Lung (tissue), 12 donors: ENCODE results near the gene HIRA. TPM values are rescaled to one million over a fixed set of nuclear protein-coding genes. Genes with fewer than 3 reads are reported as not detected.

Experiments
- ATAC-seq: fragments of 200-7000 bp; cut with Tn5 transposase; one replicate; pipeline ENCODE4 v1.9.1; 2020; ENCODE audit warnings: moderate number of reproducible peaks; ENCODE audit not compliant: insufficient read depth, low FRiP score
- DNase-seq, 3 donors: peaks; one replicate each; pipeline ENCODE4 v3.0.0-alpha.2; 2013 to 2017
- H3K27ac ChIP-seq, 2 donors: one replicate each; pipeline ENCODE4 v1.5.1; 2013; ENCODE audit warnings: mild to moderate bottlenecking in 2 of 2, moderate library complexity in 2 of 2, control low read depth in 1 of 2, inconsistent platforms in 1 of 2, low read depth in 1 of 2, low read length in 1 of 2
- H3K27me3 ChIP-seq, 3 donors: one replicate each; pipeline ENCODE4 v1.5.1; 2013; ENCODE audit warnings: low read length in 2 of 3; ENCODE audit not compliant: control insufficient read depth in 3 of 3, insufficient read depth in 3 of 3
- H3K36me3 ChIP-seq, 4 donors: one replicate each; pipeline ENCODE4 v1.5.1; 2013; ENCODE audit warnings: low read length in 4 of 4, mild to moderate bottlenecking in 1 of 4, moderate library complexity in 1 of 4; ENCODE audit not compliant: control insufficient read depth in 4 of 4, insufficient read depth in 4 of 4
- H3K4me1 ChIP-seq, 5 donors: one replicate each; pipeline ENCODE4 v1.5.1; 2013; ENCODE audit warnings: low read length in 5 of 5, mild to moderate bottlenecking in 2 of 5, moderate library complexity in 1 of 5; ENCODE audit not compliant: control insufficient read depth in 5 of 5, insufficient read depth in 5 of 5
- H3K4me3 ChIP-seq: one replicate; pipeline ENCODE4 v1.5.1; 2013; ENCODE audit warnings: mild to moderate bottlenecking, control low read depth, moderate library complexity
- H3K9ac ChIP-seq, 2 donors: one replicate each; pipeline ENCODE4 v1.5.1; 2013; ENCODE audit warnings: low read length in 2 of 2, control low read depth in 1 of 2; ENCODE audit not compliant: insufficient read depth in 1 of 2
- H3K9me3 ChIP-seq, 4 donors: one replicate each; pipeline ENCODE4 v1.5.1; 2013; ENCODE audit warnings: low read length in 3 of 4, mild to moderate bottlenecking in 1 of 4, moderate library complexity in 1 of 4; ENCODE audit not compliant: control insufficient read depth in 4 of 4, insufficient read depth in 3 of 4
- WGBS, 2 donors: extraction: QIAGEN DNeasy Blood & Tissue Kit; methylation state at CpG; one replicate each; pipeline ENCODE4 v1.1.7; 2013; 5-methylcytosine and 5-hydroxymethylcytosine counted together
- polyA plus RNA-seq, 2 donors: library from polyadenylated mRNA; stranded (reverse); fragments of 200-250 nt; gene quantifications; one replicate each; pipeline ENCODE4 v1.2.1, GENCODE V29; 2013
- total RNA-seq, 2 donors: library from RNA; depleted of rRNA in 1 of 2; stranded (reverse); fragments of >200 nt in 1 of 2; gene quantifications; one replicate each; pipeline ENCODE4 v1.2.1, GENCODE V29; 2014 to 2021
- TF ChIP-seq, protein P1 (sequence below): IDR thresholded peaks from 2 replicates; pipeline ENCODE4 v1.5.1; 2012; ENCODE audit warnings: mild to moderate bottlenecking; ENCODE audit errors: control extremely low read depth, extremely low read depth
- donor health status: control.
- donor health status: control.
- donor health status: Bipolar disorder and iron deficiency.
- donor health status: healthy.
- donor health status: DM: yes; HTN: yes; CAD: no.

Gene HIRA
- total and polyA plus RNA-seq, 4 donors, result 7.5 to 27.2 (median 17.3) TPM

DNA sequence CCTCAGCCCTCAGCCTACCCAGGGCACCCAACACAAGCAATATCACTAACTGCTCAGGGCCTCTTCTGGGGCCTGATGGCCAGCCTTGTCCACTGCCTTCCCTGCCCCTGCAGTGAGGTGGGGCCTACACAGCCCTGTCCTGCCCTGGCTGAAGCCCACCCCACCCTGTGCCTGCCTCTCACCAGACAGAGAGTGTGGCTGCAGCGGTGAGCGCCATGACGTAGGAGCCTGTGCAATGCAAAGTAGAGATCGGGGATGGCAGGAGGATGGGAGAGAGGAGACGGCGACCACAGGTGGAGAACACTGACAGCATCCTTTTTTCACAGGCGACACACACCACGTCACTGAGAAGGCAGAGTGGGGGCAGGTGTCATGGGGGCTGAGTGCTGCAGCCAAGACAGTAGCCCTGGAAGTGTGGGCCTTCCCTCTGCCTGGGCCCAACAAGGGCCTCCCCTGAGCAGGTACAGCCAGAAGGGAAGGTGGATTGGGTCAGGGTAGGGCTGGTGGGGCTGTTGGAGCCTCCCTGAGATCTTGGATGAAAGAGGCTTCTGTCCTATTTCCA lies 74.7 kb downstream of the HIRA start:
- H3K4me1 ChIP-seq, result peaks cover 0 to 3% (median 0%) of the 10 kb centered on the region in 5 donors
- H3K27ac ChIP-seq, result no peak overlapping the region
- no peaks in the 10 kb centered on the region for H3K27me3 ChIP-seq
- TF ChIP-seq, protein P1, sequence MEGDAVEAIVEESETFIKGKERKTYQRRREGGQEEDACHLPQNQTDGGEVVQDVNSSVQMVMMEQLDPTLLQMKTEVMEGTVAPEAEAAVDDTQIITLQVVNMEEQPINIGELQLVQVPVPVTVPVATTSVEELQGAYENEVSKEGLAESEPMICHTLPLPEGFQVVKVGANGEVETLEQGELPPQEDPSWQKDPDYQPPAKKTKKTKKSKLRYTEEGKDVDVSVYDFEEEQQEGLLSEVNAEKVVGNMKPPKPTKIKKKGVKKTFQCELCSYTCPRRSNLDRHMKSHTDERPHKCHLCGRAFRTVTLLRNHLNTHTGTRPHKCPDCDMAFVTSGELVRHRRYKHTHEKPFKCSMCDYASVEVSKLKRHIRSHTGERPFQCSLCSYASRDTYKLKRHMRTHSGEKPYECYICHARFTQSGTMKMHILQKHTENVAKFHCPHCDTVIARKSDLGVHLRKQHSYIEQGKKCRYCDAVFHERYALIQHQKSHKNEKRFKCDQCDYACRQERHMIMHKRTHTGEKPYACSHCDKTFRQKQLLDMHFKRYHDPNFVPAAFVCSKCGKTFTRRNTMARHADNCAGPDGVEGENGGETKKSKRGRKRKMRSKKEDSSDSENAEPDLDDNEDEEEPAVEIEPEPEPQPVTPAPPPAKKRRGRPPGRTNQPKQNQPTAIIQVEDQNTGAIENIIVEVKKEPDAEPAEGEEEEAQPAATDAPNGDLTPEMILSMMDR, result no peak
- ATAC-seq (no peak), DNase-seq (no peak)
- peaks cover 0 to 2% (median 0%) of the 10 kb centered on the region in 4 donors for H3K9me3 ChIP-seq
- no peak overlapping the region for H3K9ac ChIP-seq
- H3K4me3 ChIP-seq, result no peak overlapping the region
- H3K36me3 ChIP-seq, result peaks cover 14 to 82% (median 26%) of the 10 kb centered on the region in 4 donors
- WGBS, 2 donors, result 98% methylated on average over 8 of the region's 8 CpGs

DNA sequence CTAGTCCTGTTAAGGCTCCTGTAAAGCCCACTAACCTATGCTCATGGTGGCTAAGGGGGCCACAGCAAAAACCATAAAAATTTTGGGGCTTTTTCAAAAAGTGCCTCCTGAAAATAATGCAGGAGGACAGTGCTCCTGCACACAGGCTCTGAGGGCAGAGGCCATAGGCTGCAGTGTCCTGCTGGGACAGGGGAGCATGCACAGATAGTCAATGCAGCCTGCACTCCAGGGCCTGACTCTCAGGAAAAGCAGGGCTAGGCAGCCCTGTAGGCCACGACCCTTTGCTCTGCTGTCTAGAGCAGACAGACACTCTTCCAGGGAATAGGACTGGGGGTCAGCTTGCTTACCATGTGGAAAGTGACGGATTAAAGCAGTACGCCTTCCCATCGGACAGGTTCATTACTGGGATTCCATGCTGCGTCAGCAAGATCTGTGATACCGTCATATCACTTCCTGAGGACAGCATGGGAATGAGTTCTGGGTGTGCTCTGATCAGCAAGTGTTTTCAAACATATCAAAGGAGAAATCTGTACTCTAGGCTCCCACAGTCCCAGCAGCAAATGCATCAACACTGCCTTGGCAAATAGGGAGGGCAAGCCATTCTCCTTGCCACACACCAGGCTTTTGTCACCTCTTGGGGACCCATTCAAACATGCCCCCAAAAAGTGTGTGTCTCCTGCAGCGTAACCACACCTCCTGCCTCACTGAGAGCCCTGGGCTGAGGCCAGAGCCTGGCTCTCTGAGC lies 75.9 kb downstream of the HIRA start:
- WGBS, 2 donors, result 93 to 94% methylated on average over 7 of the region's 7 CpGs
- H3K36me3 ChIP-seq, result peaks cover 12 to 81% (median 30%) of the 10 kb centered on the region in 4 donors
- TF ChIP-seq, protein P1, result no peak
- ATAC-seq (no peak), DNase-seq (no peak)
- H3K9ac ChIP-seq, result no peak overlapping the region
- H3K27ac ChIP-seq, result no peak overlapping the region
- H3K27me3 ChIP-seq, result no peaks in the 10 kb centered on the region
- H3K9me3 ChIP-seq, result peaks cover 0 to 2% (median 0%) of the 10 kb centered on the region in 4 donors
- no peak overlapping the region for H3K4me3 ChIP-seq
- peaks cover 0 to 3% (median 0%) of the 10 kb centered on the region in 5 donors for H3K4me1 ChIP-seq

DNA sequence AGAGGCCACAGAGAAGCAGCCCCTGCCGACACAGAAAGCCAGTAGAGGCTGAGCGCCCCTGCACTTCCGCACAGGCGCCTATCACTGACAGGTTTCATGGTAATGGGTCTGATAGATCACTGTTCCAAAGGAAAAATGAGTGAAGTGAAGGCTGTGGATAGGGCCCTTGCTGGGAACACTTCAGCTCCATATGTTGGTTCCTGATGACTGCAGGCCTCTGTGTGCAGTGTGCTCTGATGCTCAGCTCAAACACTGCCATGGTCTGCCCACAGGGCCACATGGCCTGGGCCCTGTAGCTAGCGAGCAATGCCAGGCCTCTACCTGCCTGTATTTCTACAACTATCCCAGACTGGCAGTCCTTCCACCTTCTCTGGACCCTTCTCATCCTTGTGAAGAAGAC lies 77.3 kb downstream of the HIRA start:
- peaks cover 0 to 3% (median 0%) of the 10 kb centered on the region in 5 donors for H3K4me1 ChIP-seq
- TF ChIP-seq, protein P1, result no peak
- H3K27ac ChIP-seq, result no peak overlapping the region
- H3K36me3 ChIP-seq, result peaks cover 18 to 78% (median 30%) of the 10 kb centered on the region in 4 donors
- no peak overlapping the region for H3K9ac ChIP-seq
- no peaks in the 10 kb centered on the region for H3K27me3 ChIP-seq
- H3K9me3 ChIP-seq, result peaks cover 0 to 2% (median 0%) of the 10 kb centered on the region in 4 donors
- ATAC-seq (no peak), DNase-seq (no peak)
- no peak overlapping the region for H3K4me3 ChIP-seq
- WGBS, 2 donors, result 96 to 97% methylated on average over 5 of the region's 5 CpGs
